Activated CD8-positive, alpha-beta T cell treated with anti-CD3 and anti-CD28 coated beads, Interleukin-2, amount 10 ng/mL, durations not matched to agents 7 days and 5 days (primary cell): ENCODE results near the gene DCXR. TPM values are rescaled to one million over a fixed set of nuclear protein-coding genes. Genes with fewer than 3 reads are reported as not detected.

ENCODE experiments used
- ATAC-seq: fragments of 150-1000 bp; cut with Tn5 transposase; one replicate; pipeline ENCODE4 v1.10.0; 2021; ENCODE audit warnings: moderate library complexity
- CTCF ChIA-PET: fragments of 350-600 bp; sonication (Branson Sonifier 250); formaldehyde crosslinking; loops from one replicate; lab custom pipeline; 2021; ENCODE audit warnings: antibody characterized with exemption; lab: Charles Lee
- POLR2A ChIA-PET: fragments of 350-600 bp; sonication (Branson Sonifier 250); formaldehyde crosslinking; loops from one replicate; lab custom pipeline; 2021; ENCODE audit warnings: antibody characterized with exemption; lab: Charles Lee
- DNase-seq: peaks from one replicate; pipeline ENCODE4 v3.0.0-alpha.2; 2020
- H3K27ac Mint-ChIP-seq: one replicate; pipeline ENCODE4 v1.8.0; 2021; ENCODE audit warnings: mild to moderate bottlenecking, mixed read lengths
- H3K27me3 Mint-ChIP-seq: one replicate; pipeline ENCODE4 v1.8.0; 2021; ENCODE audit warnings: low read depth, mixed read lengths
- H3K36me3 Mint-ChIP-seq: one replicate; pipeline ENCODE4 v1.8.0; 2021; ENCODE audit warnings: low read depth, mixed read lengths
- H3K4me1 Mint-ChIP-seq: one replicate; pipeline ENCODE4 v1.8.0; 2021; ENCODE audit warnings: low read depth, mixed read lengths
- H3K4me3 Mint-ChIP-seq: one replicate; pipeline ENCODE4 v1.8.0; 2021; ENCODE audit warnings: mild to moderate bottlenecking, mixed read lengths
- H3K9me3 Mint-ChIP-seq: one replicate; pipeline ENCODE4 v1.8.0; 2022; ENCODE audit warnings: mixed read lengths; ENCODE audit not compliant: insufficient read depth
- total RNA-seq, 2 experiments: library from RNA; stranded (reverse); gene quantifications; one replicate each; pipeline ENCODE4 v1.2.3, GENCODE V29; 2021

Gene DCXR
- total RNA-seq, 2 experiments from 2014 or later, result 141 TPM

- ATAC-seq (no peak), DNase-seq (no peak)
- Mint-ChIP-seq H3K9me3 (no peaks in the 10 kb centered on the region), H3K4me3 (no peak overlapping the region), H3K27me3 (no peaks in the 10 kb centered on the region), H3K4me1 (peaks cover 50% of the 10 kb centered on the region), H3K36me3 (peaks cover 21% of the 10 kb centered on the region), H3K27ac (no peak overlapping the region)
- ChIA-PET POLR2A (no interaction called here), CTCF (interaction anchor here (1.1 kb wide), 1 partner anchor 65 kb away, joined by 3 read pairs; no protein-coding TSS in a partner anchor)
Measured at GRCh38 chr17:82024859-82025258, 12.6 kb downstream of the DCXR start.

DNA sequence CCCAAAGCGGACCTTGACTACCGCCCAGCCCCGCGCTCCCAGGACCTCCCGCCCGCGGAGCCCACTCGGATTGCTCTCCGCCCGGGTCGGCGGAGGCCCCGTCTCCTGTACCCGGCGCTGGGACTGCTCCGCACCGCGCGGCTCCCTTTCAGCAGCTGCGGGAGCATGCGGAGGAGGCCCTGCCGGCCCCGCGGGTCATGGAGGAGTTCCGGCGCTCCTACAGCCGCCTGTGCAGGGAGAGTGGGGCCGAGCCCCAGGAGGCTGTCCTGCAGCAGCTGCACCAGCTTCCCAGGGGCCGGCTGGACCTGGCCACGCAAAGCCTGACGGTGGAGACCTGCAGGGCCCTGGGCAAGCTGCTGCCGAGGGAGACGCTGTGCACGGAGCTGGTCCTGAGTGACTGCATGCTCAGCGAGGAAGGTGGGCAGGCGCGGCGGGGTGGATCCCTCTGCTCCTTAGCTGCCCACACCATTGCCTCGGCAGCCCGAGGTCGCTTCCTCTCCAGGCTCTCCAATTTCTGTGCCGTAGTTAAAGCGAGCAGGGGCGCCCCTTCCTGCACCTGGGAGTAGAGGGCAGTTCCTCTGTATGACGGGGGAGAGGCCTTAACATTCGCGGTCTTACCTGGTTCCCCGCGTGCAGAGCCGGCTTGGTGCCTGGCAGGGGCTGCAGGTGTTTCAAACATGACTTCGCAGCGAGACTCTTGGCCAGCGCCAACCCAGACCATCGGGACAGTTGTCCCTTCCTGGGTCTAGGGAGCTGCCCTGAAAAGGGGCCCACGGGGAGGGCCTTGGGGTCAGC lies 13.9 kb downstream of the DCXR start:
- ATAC-seq, result no peak
- peak; percentile 48 for DNase-seq

DNA sequence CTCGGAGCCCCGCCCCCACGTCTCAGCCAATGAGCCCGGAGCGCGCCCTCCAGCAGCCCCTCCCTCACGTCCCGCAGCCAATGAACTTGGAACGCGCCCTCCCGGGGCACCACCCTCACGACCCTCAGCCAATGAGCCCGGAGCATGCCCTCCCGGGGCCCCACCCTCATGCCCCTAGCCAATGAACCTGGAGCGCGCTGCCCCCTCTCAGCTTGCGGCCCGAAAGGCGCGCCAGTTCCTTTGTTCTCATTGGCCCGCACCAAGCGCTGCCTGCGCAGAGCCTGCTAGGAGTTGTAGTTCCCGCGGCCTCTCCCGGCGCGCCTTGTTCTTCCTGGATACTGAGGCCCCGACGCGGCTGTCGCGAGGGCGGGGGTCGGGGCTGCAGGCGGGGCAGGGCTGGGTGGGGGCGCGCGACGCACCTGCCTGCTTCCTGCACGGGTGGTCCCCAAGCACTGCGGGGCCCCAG lies 14.5 kb downstream of the DCXR start, which contains the start of gene LRRC45:
LRRC45 (plus strand) TSS at position 325 of the 466 bp plus-strand sequence. CDS start 339 bp downstream, outside the sequence.
- Mint-ChIP-seq H3K27me3 (no peaks in the 10 kb centered on the region), H3K4me3 (peak within 1 kb of the TSS; percentile 89), H3K36me3 (peaks cover 19% of the 10 kb centered on the region), H3K9me3 (no peaks in the 10 kb centered on the region), H3K27ac (peak within 1 kb of the TSS; percentile 83), H3K4me1 (peaks cover 43% of the 10 kb centered on the region)
- DNase-seq (peak; percentile 100), ATAC-seq (peak; percentile 96)
- CTCF ChIA-PET, result interaction anchor here (0.7 to 6.1 kb wide), 8 partner anchors 8 to 132 kb away, joined by 3 to 138 read pairs (median 10); partner anchors contain the start of genes DCXR, NOTUM and RAC3
- POLR2A ChIA-PET, result interaction anchor here (0.7 to 2.8 kb wide), 2 partner anchors 14 to 63 kb away, joined by 4 to 7 read pairs; partner anchors contain the start of gene DCXR

More for the DNA sequence above, 13.9 kb downstream of the DCXR start:
- H3K4me1 Mint-ChIP-seq, result peaks cover 43% of the 10 kb centered on the region
- no peaks in the 10 kb centered on the region for H3K27me3 Mint-ChIP-seq
- peak overlapping the region; percentile 89 for H3K4me3 Mint-ChIP-seq
- peaks cover 17% of the 10 kb centered on the region for H3K36me3 Mint-ChIP-seq
- CTCF ChIA-PET, result interaction anchor here (0.7 to 6.1 kb wide), 4 partner anchors 7 to 72 kb away, joined by 3 to 138 read pairs (median 24); partner anchors contain the start of genes DCXR, NOTUM and RAC3
- H3K27ac Mint-ChIP-seq, result peak overlapping the region; percentile 57
- POLR2A ChIA-PET, result interaction anchor here (2.8 kb wide), 1 partner anchor 14 kb away, joined by 7 read pairs; the partner anchor contains the start of gene DCXR
- H3K9me3 Mint-ChIP-seq, result no peaks in the 10 kb centered on the region

DNA sequence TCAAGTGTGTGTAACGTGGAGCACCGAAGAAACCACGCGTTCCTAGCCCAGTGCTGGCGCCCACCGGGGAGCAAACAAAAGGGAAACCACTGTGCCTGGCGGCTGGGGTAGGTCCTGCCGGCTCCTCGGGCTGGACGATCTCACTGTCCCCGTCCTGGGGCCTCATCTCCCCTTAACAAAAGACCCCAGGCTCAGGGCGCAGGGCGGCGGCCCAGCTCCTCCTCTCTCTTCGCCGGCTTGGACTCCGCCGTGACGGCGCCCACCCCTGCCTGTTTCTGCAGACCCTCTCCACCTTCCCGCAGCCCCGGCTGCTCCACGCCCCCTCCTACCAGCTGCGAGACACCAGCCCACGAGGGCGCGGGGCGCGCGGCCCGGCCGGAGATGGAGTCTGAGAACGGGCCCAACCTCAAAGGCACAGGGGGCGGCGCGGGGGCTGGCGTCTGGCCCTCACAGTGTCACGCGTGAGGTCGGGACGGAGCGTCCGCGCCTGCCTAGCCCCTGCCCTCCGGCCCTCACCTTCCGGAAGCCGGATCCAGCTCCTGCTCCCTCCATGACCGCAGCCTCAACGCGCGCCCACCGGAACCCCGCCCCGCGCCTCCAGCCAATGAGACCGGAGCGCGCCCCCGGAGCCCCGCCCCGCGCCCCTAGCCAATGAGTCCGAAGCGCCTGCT lies 15.1 kb downstream of the DCXR start, which contains the start of gene CENPX:
CENPX (minus strand) TSS at position 569 of the 671 bp plus-strand sequence; CDS start at position 552, 17 bp downstream.
- H3K9me3 Mint-ChIP-seq, result no peaks in the 10 kb centered on the region
- peaks cover 17% of the 10 kb centered on the region for H3K36me3 Mint-ChIP-seq
- CTCF ChIA-PET, result interaction anchor here (0.7 to 6.1 kb wide), 10 partner anchors 8 to 133 kb away, joined by 3 to 138 read pairs (median 8); partner anchors contain the start of genes DCXR, MAFG, NOTUM and RAC3
- no peaks in the 10 kb centered on the region for H3K27me3 Mint-ChIP-seq
- POLR2A ChIA-PET, result interaction anchor here (0.6 to 2.8 kb wide), 7 partner anchors 11 to 348 kb away, joined by 3 to 12 read pairs (median 4); partner anchors contain the start of gene DCXR
- peak; percentile 43 for DNase-seq
- no peak for ATAC-seq
- H3K27ac Mint-ChIP-seq, result peak within 1 kb of the TSS; percentile 83
- peaks cover 40% of the 10 kb centered on the region for H3K4me1 Mint-ChIP-seq
- H3K4me3 Mint-ChIP-seq, result peak within 1 kb of the TSS; percentile 89

DNA sequence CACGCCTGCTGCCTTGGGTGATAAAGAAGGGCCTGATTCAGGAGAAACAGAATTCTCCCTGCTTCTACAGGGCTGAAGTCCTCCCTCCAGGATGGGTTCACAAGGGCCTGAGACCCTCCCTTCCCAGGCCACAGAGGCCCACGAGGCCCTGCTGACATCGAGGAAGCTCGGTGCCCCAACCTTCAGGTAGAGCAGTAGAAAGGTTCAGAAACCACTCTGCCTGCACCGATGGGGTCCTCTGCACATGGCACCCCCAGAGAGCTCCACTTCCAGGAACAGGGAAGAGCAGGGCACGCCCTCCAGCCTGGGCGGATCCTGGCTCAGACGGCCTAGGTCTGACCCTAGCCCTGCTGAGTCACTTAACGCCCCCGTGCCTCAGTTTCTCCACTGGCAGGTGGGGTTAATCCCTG lies 15.6 kb downstream of the DCXR start:
- Mint-ChIP-seq H3K4me3 (peak overlapping the region; percentile 89), H3K36me3 (peaks cover 14% of the 10 kb centered on the region), H3K4me1 (peaks cover 35% of the 10 kb centered on the region), H3K27ac (peak overlapping the region; percentile 83), H3K27me3 (no peaks in the 10 kb centered on the region), H3K9me3 (no peaks in the 10 kb centered on the region)
- DNase-seq, result no peak
- POLR2A ChIA-PET, result interaction anchor here (0.7 to 2.8 kb wide), 5 partner anchors 11 to 62 kb away, joined by 3 to 12 read pairs (median 4); partner anchors contain the start of gene DCXR
- no peak for ATAC-seq
- CTCF ChIA-PET, result interaction anchor here (1.0 to 6.1 kb wide), 8 partner anchors 9 to 152 kb away, joined by 3 to 138 read pairs (median 15); partner anchors contain the start of genes DCXR, MAFG, NOTUM and RAC3

GRCh38 chr17:82021107-82021899 lies 16.2 kb downstream of the DCXR start:
- DNase-seq (peak; percentile 77), ATAC-seq (no peak)
- Mint-ChIP-seq H3K27me3 (no peaks in the 10 kb centered on the region), H3K36me3 (peaks cover 14% of the 10 kb centered on the region), H3K4me3 (peak overlapping the region; percentile 89), H3K4me1 (peaks cover 29% of the 10 kb centered on the region), H3K9me3 (no peaks in the 10 kb centered on the region), H3K27ac (peak overlapping the region; percentile 83)
- ChIA-PET CTCF (interaction anchor here (1.0 to 6.1 kb wide), 14 partner anchors 9 to 350 kb away, joined by 3 to 138 read pairs (median 6); partner anchors contain the start of genes DCXR, MAFG, NOTUM and RAC3), POLR2A (interaction anchor here (0.9 to 2.8 kb wide), 5 partner anchors 10 to 94 kb away, joined by 3 to 12 read pairs (median 4); partner anchors contain the start of genes DCXR and MAFG)

DNA sequence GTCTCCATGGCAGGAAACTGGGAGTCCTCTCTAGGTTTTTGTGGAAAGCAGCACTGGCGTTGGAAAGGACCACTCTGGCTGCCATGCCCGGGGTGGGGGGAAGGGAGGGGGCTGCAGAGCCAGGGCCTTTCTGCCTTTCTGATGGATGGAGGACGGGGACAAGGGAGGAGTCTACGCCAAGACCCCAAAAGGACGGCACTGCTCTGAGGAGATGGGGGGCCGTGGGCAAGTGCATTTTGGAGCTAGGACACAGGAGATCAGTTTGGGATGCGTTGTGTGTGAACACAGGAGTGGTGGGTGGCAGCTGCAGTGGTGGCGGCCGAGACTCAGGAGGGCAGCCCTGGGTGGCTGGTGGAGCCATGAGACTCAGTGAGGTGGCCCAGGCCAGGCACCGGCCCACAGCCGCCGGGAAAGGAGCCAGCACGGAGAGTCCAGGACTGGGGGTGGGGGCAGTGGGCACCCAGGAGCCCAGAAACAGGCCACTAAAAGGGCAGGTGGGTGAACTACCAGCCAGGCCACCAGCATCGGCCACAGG lies 16.9 kb downstream of the DCXR start:
- Mint-ChIP-seq H3K4me3 (peak overlapping the region; percentile 89), H3K36me3 (peaks cover 11% of the 10 kb centered on the region), H3K4me1 (peaks cover 25% of the 10 kb centered on the region), H3K9me3 (no peaks in the 10 kb centered on the region), H3K27ac (no peak overlapping the region), H3K27me3 (no peaks in the 10 kb centered on the region)
- ChIA-PET CTCF (interaction anchor here (0.7 to 6.1 kb wide), 24 partner anchors 9 to 350 kb away, joined by 3 to 138 read pairs (median 4); partner anchors contain the start of genes DCXR, MAFG, NOTUM and PYCR1), POLR2A (interaction anchor here (0.7 to 1.8 kb wide), 3 partner anchors 61 to 131 kb away, joined by 3 to 12 read pairs (median 3); partner anchors contain the start of gene MAFG)
- ATAC-seq (no peak), DNase-seq (no peak)

DNA sequence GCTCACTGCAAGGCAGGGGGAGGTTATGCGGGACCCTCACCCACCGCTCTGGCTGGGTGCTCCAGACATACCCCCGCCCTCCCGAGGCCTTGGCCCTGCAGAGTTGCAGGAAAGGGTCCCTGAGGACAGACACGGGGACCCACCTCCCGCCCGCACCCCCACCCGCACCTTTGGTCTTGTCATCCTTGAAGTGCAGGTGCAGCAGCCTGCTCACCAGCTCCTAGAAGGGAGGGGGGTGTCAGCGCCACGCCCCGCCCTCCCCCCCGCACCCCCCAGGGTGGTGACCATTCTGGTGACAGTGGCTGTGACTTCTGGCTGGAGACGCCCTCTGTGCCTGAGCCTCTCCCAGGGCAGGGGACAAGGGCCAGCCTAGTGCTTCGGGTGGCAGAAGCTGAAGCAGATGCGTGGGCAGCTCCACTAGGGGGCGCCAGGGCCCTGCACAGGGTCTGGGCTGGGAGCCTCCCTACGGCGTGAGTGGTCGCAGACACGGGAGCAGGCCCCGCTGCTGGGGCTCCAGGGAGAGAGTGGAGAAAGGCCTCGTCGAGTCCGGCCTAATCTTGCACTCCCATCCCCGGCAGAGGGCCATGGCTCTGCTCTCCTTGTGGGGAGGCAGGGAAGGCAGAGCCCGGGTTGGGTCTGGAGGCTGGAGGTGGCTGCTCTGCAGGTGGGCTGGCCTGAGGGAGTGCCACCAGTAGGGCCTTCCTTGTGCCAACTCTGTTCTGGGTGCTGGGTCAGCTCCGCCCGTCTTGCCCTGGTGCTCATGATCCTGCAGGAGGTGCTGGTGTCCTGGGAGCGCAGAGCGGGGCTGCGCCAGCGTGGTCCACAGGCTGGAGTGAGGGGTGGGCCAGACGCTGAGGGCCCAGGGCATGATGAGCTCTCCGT lies 17.6 kb downstream of the DCXR start:
- Mint-ChIP-seq H3K4me3 (peak overlapping the region; percentile 15), H3K4me1 (peaks cover 21% of the 10 kb centered on the region), H3K9me3 (no peaks in the 10 kb centered on the region), H3K27me3 (no peaks in the 10 kb centered on the region), H3K27ac (no peak overlapping the region), H3K36me3 (peaks cover 9% of the 10 kb centered on the region)
- DNase-seq (peak; percentile 76), ATAC-seq (no peak)
- ChIA-PET POLR2A (interaction anchor here (0.7 to 0.9 kb wide), 2 partner anchors 11 to 130 kb away, joined by 3 read pairs; no protein-coding TSS in a partner anchor), CTCF (interaction anchor here (0.6 to 6.1 kb wide), 27 partner anchors 9 to 351 kb away, joined by 3 to 138 read pairs (median 4); partner anchors contain the start of genes DCXR, MAFG, NOTUM and PYCR1)

DNA sequence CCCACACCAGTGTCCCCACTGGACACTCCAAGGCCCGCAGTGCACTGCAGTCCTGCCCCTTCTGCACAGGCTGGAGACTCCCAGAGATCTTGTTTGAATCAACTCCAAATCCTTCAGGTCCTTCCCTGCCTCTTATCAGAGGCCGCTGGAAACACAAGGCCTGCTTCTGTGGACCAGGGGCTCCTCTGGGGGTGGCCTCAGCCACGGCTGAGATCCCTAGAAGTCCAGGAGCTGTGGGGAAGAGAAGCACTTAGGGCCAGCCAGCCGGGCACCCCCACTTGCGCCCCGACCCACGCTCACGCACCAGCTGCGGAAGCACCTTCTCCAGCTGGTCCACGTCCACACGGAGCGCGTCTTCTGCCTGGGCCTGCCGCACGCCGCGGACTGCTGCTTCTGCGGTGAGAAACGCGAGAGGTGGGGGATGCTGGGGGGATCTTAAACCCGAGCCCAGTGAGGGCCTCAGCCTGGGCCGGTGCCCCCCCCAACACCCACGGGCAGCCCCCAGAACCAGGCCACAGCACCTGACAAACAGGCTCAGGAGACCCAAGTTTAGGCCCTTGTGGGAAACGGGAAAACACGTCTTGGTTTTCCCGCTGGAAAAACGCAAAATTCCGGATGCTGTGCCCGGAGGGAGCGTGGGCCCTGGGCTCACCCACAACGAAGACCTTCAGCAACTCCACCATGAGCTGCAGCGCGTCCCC lies 18.4 kb downstream of the DCXR start:
- POLR2A ChIA-PET, result interaction anchor here (0.9 kb wide), 1 partner anchor 10 kb away, joined by 3 read pairs; no protein-coding TSS in a partner anchor
- ATAC-seq (no peak), DNase-seq (no peak)
- peaks cover 9% of the 10 kb centered on the region for H3K36me3 Mint-ChIP-seq
- CTCF ChIA-PET, result interaction anchor here (0.6 to 6.1 kb wide), 22 partner anchors 8 to 179 kb away, joined by 3 to 138 read pairs (median 4); partner anchors contain the start of genes DCXR, MAFG, NOTUM and PYCR1
- H3K27ac Mint-ChIP-seq, result no peak overlapping the region
- no peaks in the 10 kb centered on the region for H3K27me3 Mint-ChIP-seq
- no peak overlapping the region for H3K4me3 Mint-ChIP-seq
- peaks cover 18% of the 10 kb centered on the region for H3K4me1 Mint-ChIP-seq
- no peaks in the 10 kb centered on the region for H3K9me3 Mint-ChIP-seq
